HepG2 (cell line): ENCODE results near the gene ATP9A. TPM values are rescaled to one million over a fixed set of nuclear protein-coding genes. Genes with fewer than 3 reads are reported as not detected.

Source experiments
- ATAC-seq: fragments of 200-7000 bp; cut with Tn5 transposase; 3 replicates; pipeline ENCODE4 v1.9.1; 2020; ENCODE audit warnings: mild to moderate bottlenecking, moderate library complexity
- BruUV-seq: library from RNA; stranded (reverse); fragments of 400-500 nt; replicated peaks from 2 replicates; lab custom pipeline; 2021; lab: Mats Ljungman, UMichigan
- CTCF ChIA-PET: fragments of 300-600 bp; formaldehyde crosslinking; extraction: SDS; loops from one replicate; lab custom pipeline; 2021; ENCODE audit warnings: low total read pairs, inconsistent platforms, low intra/inter-chr PET ratio; lab: Yijun Ruan, JAX
- POLR2A ChIA-PET: fragments of 350-600 bp; sonication (Branson Sonifier 250); formaldehyde crosslinking; loops from one replicate; lab custom pipeline; 2020; ENCODE audit warnings: antibody characterized with exemption, inconsistent platforms; lab: Yijun Ruan, JAX
- DNase-seq: peaks from one replicate; pipeline ENCODE4 v3.0.0-alpha.2; 2015; ENCODE audit warnings: low spot score
- FAIRE-seq: peaks from 3 replicates; lab custom pipeline; 2011; peaks lifted over from hg19 to GRCh38; lab: Jason Lieb, UNC
- H2AFZ ChIP-seq: one replicate; pipeline ENCODE4 v1.6.1; 2011; ENCODE audit warnings: low read length, inconsistent platforms
- H3K27ac ChIP-seq: fragments of 300-600 bp; 3 replicates; pipeline ENCODE4 v1.8.0; 2011; ENCODE audit warnings: mixed run types, mild to moderate bottlenecking, mixed read lengths, low read length, inconsistent platforms; ENCODE audit not compliant: insufficient read depth; ENCODE audit errors: extremely low read length
- H3K27me3 ChIP-seq, 2 experiments: fragments of 200-600 bp in 1 of 2; 2 replicates in 1 of 2; 3 replicates in 1 of 2; pipeline versions ENCODE4 v1.6.0 to v1.8.0; 2011; ENCODE audit warnings: low read length in 2 of 2, mild to moderate bottlenecking in 2 of 2, moderate library complexity in 2 of 2, inconsistent platforms in 1 of 2; ENCODE audit not compliant: insufficient read depth in 2 of 2, control insufficient read depth in 1 of 2
- H3K36me3 ChIP-seq, 2 experiments: fragments of 200-600 bp in 1 of 2; replicated peaks in 1 of 2; 2 replicates in 1 of 2; 3 replicates in 1 of 2; pipeline versions ENCODE4 v1.5.1 to v1.8.0; 2011; ENCODE audit warnings: low read length in 2 of 2, inconsistent platforms in 1 of 2; ENCODE audit not compliant: insufficient read depth in 2 of 2, control insufficient read depth in 1 of 2
- H3K4me1 ChIP-seq: 2 replicates; pipeline ENCODE4 v1.5.1; 2012; ENCODE audit warnings: low read length, inconsistent platforms; ENCODE audit not compliant: insufficient read depth
- H3K4me2 ChIP-seq: 2 replicates; pipeline ENCODE4 v1.6.0; 2011; ENCODE audit warnings: low read depth, low read length, inconsistent platforms
- H3K4me3 ChIP-seq, 3 experiments: fragments of 200-600 bp in 1 of 3; sonication (generic), shearing (Covaris generic) in 1 of 3; replicated peaks in 1 of 3; 2 replicates each; pipeline ENCODE4 v1.5.1; 2011 to 2016; ENCODE audit warnings: low read length in 3 of 3, inconsistent platforms in 2 of 3, low read depth in 2 of 3, mild to moderate bottlenecking in 2 of 3, control low read depth in 1 of 3, mixed read lengths in 1 of 3; ENCODE audit not compliant: insufficient read depth in 1 of 3
- H3K79me2 ChIP-seq: one replicate; pipeline ENCODE4 v1.6.1; 2011; ENCODE audit warnings: low read length, inconsistent platforms; ENCODE audit not compliant: insufficient read depth
- H3K9ac ChIP-seq: 2 replicates; pipeline ENCODE4 v1.6.0; 2011; ENCODE audit warnings: mild to moderate bottlenecking, low read depth, low read length, inconsistent platforms; ENCODE audit not compliant: insufficient read depth
- H3K9me3 ChIP-seq: 2 replicates; pipeline ENCODE4 v1.5.1; 2012; ENCODE audit warnings: mild to moderate bottlenecking, low read length
- H4K20me1 ChIP-seq: 2 replicates; pipeline ENCODE4 v1.6.0; 2011; ENCODE audit warnings: inconsistent platforms, mild to moderate bottlenecking, low read length, moderate library complexity; ENCODE audit not compliant: insufficient read depth
- ATF1 ChIP-seq: IDR thresholded peaks from 2 replicates; pipeline ENCODE4 v1.6.1; 2016; ENCODE audit warnings: mild to moderate bottlenecking, control low read depth
- GABPB1 ChIP-seq: IDR thresholded peaks from 2 replicates; pipeline ENCODE4 v1.6.1; 2016; ENCODE audit warnings: mild to moderate bottlenecking, missing genetic modification reagents, moderate library complexity, missing compliant biosample characterization
- KDM5B ChIP-seq: sonication (generic); formaldehyde crosslinking; IDR thresholded peaks from 2 replicates; pipeline ENCODE4 v1.4.0; 2020; ENCODE audit warnings: missing genetic modification reagents, mild to moderate bottlenecking, borderline replicate concordance
- PAWR ChIP-seq: sonication (generic); formaldehyde crosslinking; IDR thresholded peaks from 2 replicates; pipeline ENCODE4 v1.4.0; 2020; ENCODE audit warnings: missing genetic modification reagents, mild to moderate bottlenecking, borderline replicate concordance
- RBM39 ChIP-seq: fragments of 200-400 bp; formaldehyde crosslinking; IDR thresholded peaks from one replicate; pipeline ENCODE4 v1.6.1; 2018; ENCODE audit warnings: antibody characterized with exemption, mild to moderate bottlenecking, low read depth, low read length; ENCODE audit not compliant: poor library complexity, severe bottlenecking
- RCOR2 ChIP-seq: IDR thresholded peaks from 2 replicates; pipeline ENCODE4 v1.6.1; 2016; ENCODE audit warnings: missing biosample characterization, missing genetic modification reagents
- RNF219 ChIP-seq: sonication (generic); formaldehyde crosslinking; IDR thresholded peaks from 2 replicates; pipeline ENCODE4 v1.5.0; 2020; ENCODE audit warnings: mild to moderate bottlenecking, missing genetic modification reagents
- WIZ ChIP-seq: sonication (generic); formaldehyde crosslinking; IDR thresholded peaks from 2 replicates; pipeline ENCODE4 v1.5.1; 2020; ENCODE audit warnings: mild to moderate bottlenecking, missing genetic modification reagents
- ZKSCAN1 ChIP-seq: fragments of 150-350 bp; IDR thresholded peaks from 2 replicates; pipeline ENCODE4 v1.6.1; 2014; ENCODE audit warnings: low read length
- ZNF407 ChIP-seq: sonication (generic); formaldehyde crosslinking; IDR thresholded peaks from one replicate; pipeline ENCODE4 v1.5.1; 2020; ENCODE audit warnings: mild to moderate bottlenecking, missing genetic modification reagents; ENCODE audit errors: not compliant biosample characterization
- ZNF44 ChIP-seq: sonication (generic); formaldehyde crosslinking; IDR thresholded peaks from 2 replicates; pipeline ENCODE4 v1.5.1; 2020; ENCODE audit warnings: mild to moderate bottlenecking, missing genetic modification reagents
- ZNF546 ChIP-seq: sonication (generic); formaldehyde crosslinking; conservative IDR thresholded peaks from 2 replicates; pipeline ENCODE4 v1.8.1; 2023; ENCODE audit warnings: mild to moderate bottlenecking, missing genetic modification reagents
- ZNF564 ChIP-seq: sonication (generic); formaldehyde crosslinking; IDR thresholded peaks from 2 replicates; pipeline ENCODE4 v1.8.1; 2023; ENCODE audit warnings: mild to moderate bottlenecking, missing genetic modification reagents
- ZNF737 ChIP-seq: sonication (generic); formaldehyde crosslinking; IDR thresholded peaks from 2 replicates; pipeline ENCODE4 v1.5.0; 2020; ENCODE audit warnings: missing genetic modification reagents, mild to moderate bottlenecking, borderline replicate concordance
- ZSCAN29 ChIP-seq: sonication (generic); formaldehyde crosslinking; conservative IDR thresholded peaks from 2 replicates; pipeline ENCODE4 v1.4.0; 2020; ENCODE audit warnings: mild to moderate bottlenecking, missing genetic modification reagents
- WGBS: methylation state at CpG from one replicate; pipeline ENCODE4 v1.1.6; 2017; ENCODE audit warnings: low lambda C conversion rate; 5-methylcytosine and 5-hydroxymethylcytosine counted together
- in situ Hi-C: cut with HindIII; loops from 2 replicates; pipeline ENCODE4 v1.10.0; 2017; ENCODE audit warnings: low pct_unique_long_range_greater_than_20kb; ENCODE audit not compliant: extremely low pct_ligation_motif_present
- intact Hi-C: fragments of 100-400 bp; cut with micrococcal nuclease; formaldehyde crosslinking; loops from one replicate; pipeline ENCODE4 v1.10.0; 2022; ENCODE audit not compliant: unreplicated experiment
- polyA plus RNA-seq, 8 experiments: library from polyadenylated mRNA; depleted of rRNA in 3 of 8; stranded (reverse) in 7 of 8; unstranded in 1 of 8; fragments of >200 nt; fragmentation: Illumina TruSeq in 4 of 8; extraction: Trizol in 4 of 8; gene quantifications; 2 replicates each; pipeline versions ENCODE4 v1.2.1 to v1.2.3, GENCODE V29; 2011 to 2016; ENCODE audit warnings: low read depth in 4 of 8, missing spikeins in 1 of 8, mixed read lengths in 1 of 8; ENCODE audit not compliant: insufficient read depth in 1 of 8
- total RNA-seq, 5 experiments: library from RNA; depleted of rRNA; stranded (reverse); fragments of >200 nt; fragmentation: Illumina TruSeq; extraction: Trizol; gene quantifications; 2 replicates each; pipeline ENCODE4 v1.2.3, GENCODE V29; 2016; ENCODE audit warnings: low read depth in 1 of 5

The ATP9A gene
- total and polyA plus RNA-seq, 2 of the 13 experiments (the other 11 are each of a cell fraction or from before 2014, with no cell fraction given): 11.8 to 18.5 TPM

- 66% methylated on average over 3 of the region's 3 CpGs for WGBS
- ChIA-PET CTCF (no interaction called here), POLR2A (interaction anchor here (0.6 to 1.2 kb wide), 3 partner anchors 14 to 420 kb away, joined by 3 read pairs; no protein-coding TSS in a partner anchor)
- Histone ChIP-seq H2AFZ (no peak overlapping the region), H3K27ac (peak overlapping the region; percentile 16), H3K9me3 (no peaks in the 10 kb centered on the region), H3K9ac (no peak overlapping the region), H3K27me3 (no peaks in the 10 kb centered on the region), H4K20me1 (no peaks in the 10 kb centered on the region), H3K36me3 (peaks cover 2 to 4% of the 10 kb centered on the region in 2 experiments; a peak in 3 of 5 replicates), H3K4me2 (no peak overlapping the region), H3K4me3 (no peak overlapping the region), H3K79me2 (no peaks in the 10 kb centered on the region), H3K4me1 (peaks cover 43% of the 10 kb centered on the region)
- in situ Hi-C loops: no loop called here
- ATAC-seq (peak; percentile 87), FAIRE-seq (peak; percentile 86), DNase-seq (peak; percentile 95)
- no TSS peak for BruUV-seq
- intact Hi-C loops: no loop called here
- TF ChIP-seq ZNF546 (CRISPR knock-in tag): no peak
- TF ChIP-seq RBM39: no peak
- no peak for TF ChIP-seq PAWR
- TF ChIP-seq ZNF564 (CRISPR knock-in tag): no peak
- TF ChIP-seq GABPB1 (CRISPR knock-in tag): no peak
- TF ChIP-seq ZNF737 (CRISPR knock-in tag): no peak
- no peak for TF ChIP-seq RNF219 (CRISPR knock-in tag)
- TF ChIP-seq WIZ (CRISPR knock-in tag): no peak
- TF ChIP-seq ZNF44 (CRISPR knock-in tag): no peak
- TF ChIP-seq ZSCAN29: no peak
- TF ChIP-seq RCOR2 (CRISPR knock-in tag): peak; percentile 52; the same call in 1 of the 2 replicates
- no peak for TF ChIP-seq ZKSCAN1
- TF ChIP-seq KDM5B (CRISPR knock-in tag): no peak
- TF ChIP-seq ATF1 (CRISPR knock-in tag): no peak; the same call in 1 of the 2 replicates
- TF ChIP-seq ZNF407: no peak
Observed at GRCh38 chr20:51661609-51662178, 106.5 kb downstream of the ATP9A start.
